ENCODE measurements around the gene TGFBR1. TPM values are rescaled to one million over a fixed set of nuclear protein-coding genes. Genes with fewer than 3 reads are reported as not detected.

Gene TGFBR1
- total RNA-seq = 78.8 TPM
- long read RNA-seq, full-length matches to known transcripts = 70 of 93 reads
- long read RNA-seq, partial matches to known transcripts = 3 of 93 reads
- long read RNA-seq, other reads (novel, unspliced or antisense) = 20 of 93 reads

GRCh38 chr9:99104459-99105151 is at the start of gene TGFBR1:
Gene TGFBR1 (plus strand): TSS chr9:99105113. CDS start chr9:99105206, 93 bp downstream.
- Histone ChIP-seq H3K27ac (peak within 1 kb of the TSS; percentile 91), H3K27me3 (ENCODE audit: low read depth) (no peaks in the 10 kb centered on the region), H3K4me3 (peak within 1 kb of the TSS; percentile 71), H3K9me3 (no peaks in the 10 kb centered on the region), H3K4me1 (peaks cover 45% of the 10 kb centered on the region), H3K36me3 (no peaks in the 10 kb centered on the region)
- peak; percentile 96 for DNase-seq
- intact Hi-C loops (cut with DNase I) = no loop called here
- peak; percentile 96 for ATAC-seq
- TF ChIP-seq CTCF (IDR thresholded peaks at IDR 0.05) = no peak

GRCh38 chr9:99055384-99055783 is 49.5 kb upstream of the TGFBR1 start:
- H3K9me3 ChIP-seq = no peaks in the 10 kb centered on the region
- ATAC-seq (no peak), DNase-seq (no peak)
- no peaks in the 10 kb centered on the region for H3K27me3 ChIP-seq (ENCODE audit: low read depth)
- peaks cover 36% of the 10 kb centered on the region for H3K4me1 ChIP-seq
- no peak overlapping the region for H3K27ac ChIP-seq
- H3K36me3 ChIP-seq = no peaks in the 10 kb centered on the region
- H3K4me3 ChIP-seq = no peak overlapping the region
- no peak for TF ChIP-seq CTCF (IDR thresholded peaks at IDR 0.05)
- intact Hi-C loops (cut with DNase I) = no loop called here

- H3K27me3 ChIP-seq (ENCODE audit: low read depth) = no peaks in the 10 kb centered on the region
- ATAC-seq (no peak), DNase-seq (no peak)
- intact Hi-C loops (cut with DNase I) = no loop called here
- TF ChIP-seq CTCF (IDR thresholded peaks at IDR 0.05) = no peak
- no peak overlapping the region for H3K27ac ChIP-seq
- H3K36me3 ChIP-seq = no peaks in the 10 kb centered on the region
- peaks cover 40% of the 10 kb centered on the region for H3K4me1 ChIP-seq
- no peaks in the 10 kb centered on the region for H3K9me3 ChIP-seq
- no peak overlapping the region for H3K4me3 ChIP-seq
Measured at GRCh38 chr9:99056186-99056585, 48.7 kb upstream of the TGFBR1 start.

- no peaks in the 10 kb centered on the region for H3K9me3 ChIP-seq
- no peaks in the 10 kb centered on the region for H3K36me3 ChIP-seq
- peak overlapping the region; percentile 69 for H3K27ac ChIP-seq
- ATAC-seq = peak in 1 of 2 donors; percentile 30
- no peak for TF ChIP-seq CTCF (IDR thresholded peaks at IDR 0.05)
- no peak overlapping the region for H3K4me3 ChIP-seq
- peaks cover 40% of the 10 kb centered on the region for H3K4me1 ChIP-seq
- intact Hi-C loops (cut with DNase I) = no loop called here
- no peaks in the 10 kb centered on the region for H3K27me3 ChIP-seq (ENCODE audit: low read depth)
- no peak for DNase-seq
Measured at GRCh38 chr9:99056886-99057664, 47.8 kb upstream of the TGFBR1 start.

- Histone ChIP-seq H3K36me3 (no peaks in the 10 kb centered on the region), H3K4me1 (peaks cover 40% of the 10 kb centered on the region), H3K27me3 (ENCODE audit: low read depth) (no peaks in the 10 kb centered on the region), H3K27ac (peak overlapping the region; percentile 69), H3K4me3 (no peak overlapping the region), H3K9me3 (no peaks in the 10 kb centered on the region)
- ATAC-seq (peak; percentile 66 to 72), DNase-seq (no peak)
- TF ChIP-seq CTCF (IDR thresholded peaks at IDR 0.05) = no peak
- intact Hi-C loops (cut with DNase I) = no loop called here
Measured at GRCh38 chr9:99057665-99058625, 47.0 kb upstream of the TGFBR1 start.
